HG02885 (cell line): ENCODE data around the gene ATXN2.
"Not testable (repeated sequence)": the region's sequence is repeated elsewhere in the genome, so short reads cannot be mapped to it uniquely, and the experiment has no call there.

ENCODE experiments used
- ATAC-seq: cut with Tn5 transposase; IDR thresholded peaks from one replicate; pipeline ENCODE4 v1.9.1; 2021; ENCODE audit warnings: mild to moderate bottlenecking; ENCODE audit not compliant: unreplicated experiment, poor library complexity

The ATXN2 gene

GRCh38 chr12:111519937-111520336 lies 79.2 kb downstream of the ATXN2 start:
- ATAC-seq, result no peak

- ATAC-seq, result no peak
These were observed 80.0 kb downstream of the ATXN2 start for GRCh38 chr12:111519083-111519482.

- ATAC-seq, result not testable (repeated sequence)
These were observed 91.4 kb downstream of the ATXN2 start for GRCh38 chr12:111507719-111508118.

- not testable (repeated sequence) for ATAC-seq
These were observed 91.9 kb downstream of the ATXN2 start for GRCh38 chr12:111507258-111507657.

GRCh38 chr12:111506260-111506659 lies 92.9 kb downstream of the ATXN2 start:
- ATAC-seq, result no peak

GRCh38 chr12:111505601-111506036 lies 93.5 kb downstream of the ATXN2 start:
- ATAC-seq, result no peak

GRCh38 chr12:111503116-111503515 lies 96.0 kb downstream of the ATXN2 start:
- no peak for ATAC-seq

- ATAC-seq, result no peak
These were observed 104.4 kb downstream of the ATXN2 start for GRCh38 chr12:111494676-111495075.

GRCh38 chr12:111492979-111493378 lies 106.1 kb downstream of the ATXN2 start:
- not testable (repeated sequence) for ATAC-seq

GRCh38 chr12:111488798-111489197 lies 110.3 kb downstream of the ATXN2 start:
- ATAC-seq, result no peak

- ATAC-seq, result no peak
These were observed 110.8 kb downstream of the ATXN2 start for GRCh38 chr12:111488271-111488670.

GRCh38 chr12:111482462-111482861 lies 116.7 kb downstream of the ATXN2 start:
- ATAC-seq, result no peak

- no peak for ATAC-seq
These were observed 127.9 kb downstream of the ATXN2 start for GRCh38 chr12:111471236-111471635.

- ATAC-seq, result no peak
These were observed 129.7 kb downstream of the ATXN2 start for GRCh38 chr12:111469401-111469800.

GRCh38 chr12:111467857-111468241 lies 131.3 kb downstream of the ATXN2 start:
- ATAC-seq, result no peak

- no peak for ATAC-seq
These were observed 131.8 kb downstream of the ATXN2 start for GRCh38 chr12:111467092-111467856.

GRCh38 chr12:111462210-111462769 lies 136.8 kb downstream of the ATXN2 start:
- ATAC-seq, result no peak

GRCh38 chr12:111460111-111460510 lies 139.0 kb downstream of the ATXN2 start:
- not testable (repeated sequence) for ATAC-seq

- ATAC-seq, result no peak
These were observed 140.5 kb downstream of the ATXN2 start for GRCh38 chr12:111458546-111459172.

GRCh38 chr12:111457577-111457976 lies 141.5 kb downstream of the ATXN2 start:
- ATAC-seq, result no peak

- ATAC-seq, result no peak
These were observed 142.0 kb downstream of the ATXN2 start for GRCh38 chr12:111457071-111457470.
